CD4-positive, alpha-beta memory T cell (primary cell): Measurements from ENCODE around the gene RALB. TPM values are rescaled to one million over a fixed set of nuclear protein-coding genes. Genes with fewer than 3 reads are reported as not detected.
A peak's percentile ranks its signal among the peaks of the same experiment; 100 is the strongest.

Experiments used
- CTCF ChIA-PET: fragments of 350-600 bp; sonication (Branson Sonifier 250); formaldehyde crosslinking; loops from one replicate; lab custom pipeline; 2021; ENCODE audit warnings: inconsistent platforms; ENCODE audit not compliant: partially characterized antibody; lab: Charles Lee
- POLR2A ChIA-PET: fragments of 350-600 bp; sonication (Branson Sonifier 250); formaldehyde crosslinking; loops from one replicate; lab custom pipeline; 2021; ENCODE audit not compliant: partially characterized antibody; lab: Charles Lee
- DNase-seq, 5 donors: peaks; one replicate each; pipeline versions ENCODE4 v3.0.0 to v3.0.0-alpha.2; 2020 to 2022; ENCODE audit warnings: mixed read lengths in 1 of 5
- H3K27ac ChIP-seq: one replicate; pipeline ENCODE4 v1.7.0; 2013; ENCODE audit warnings: low read depth, low read length
- H3K27me3 ChIP-seq: 2 replicates; pipeline ENCODE4 v1.7.0; 2013; ENCODE audit warnings: mild to moderate bottlenecking, low read length, moderate library complexity; ENCODE audit not compliant: insufficient read depth
- H3K36me3 ChIP-seq: 2 replicates; pipeline ENCODE4 v1.7.0; 2013; ENCODE audit warnings: mild to moderate bottlenecking, low read length, moderate library complexity; ENCODE audit not compliant: insufficient read depth
- H3K4me1 ChIP-seq: 2 replicates; pipeline ENCODE4 v1.7.0; 2013; ENCODE audit warnings: mild to moderate bottlenecking, low read length, moderate library complexity; ENCODE audit not compliant: insufficient read depth
- H3K4me3 ChIP-seq, 2 donors: one replicate each; pipeline ENCODE4 v1.7.0; 2013; ENCODE audit warnings: low read length in 2 of 2, mild to moderate bottlenecking in 1 of 2
- H3K9me3 ChIP-seq, 2 donors: one replicate each; pipeline ENCODE4 v1.7.0; 2013; ENCODE audit warnings: low read length in 2 of 2, control low read depth in 1 of 2; ENCODE audit not compliant: control insufficient read depth in 1 of 2
- H3K27ac Mint-ChIP-seq, 7 donors: one replicate each; pipeline ENCODE4 v1.8.0; 2020 to 2021; ENCODE audit warnings: mixed read lengths in 7 of 7, mild to moderate bottlenecking in 6 of 7, inconsistent platforms in 3 of 7, moderate library complexity in 3 of 7
- H3K27me3 Mint-ChIP-seq, 2 donors: one replicate each; pipeline ENCODE4 v1.8.0; 2020 to 2021; ENCODE audit warnings: mixed read lengths in 2 of 2
- H3K36me3 Mint-ChIP-seq, 2 donors: one replicate each; pipeline ENCODE4 v1.8.0; 2020 to 2021; ENCODE audit warnings: mixed read lengths in 2 of 2, inconsistent platforms in 1 of 2, mild to moderate bottlenecking in 1 of 2
- H3K4me1 Mint-ChIP-seq, 4 donors: one replicate each; pipeline ENCODE4 v1.8.0; 2020 to 2021; ENCODE audit warnings: mixed read lengths in 4 of 4, mild to moderate bottlenecking in 1 of 4
- H3K4me3 Mint-ChIP-seq, 8 donors: one replicate each; pipeline ENCODE4 v1.8.0; 2020 to 2021; ENCODE audit warnings: mixed read lengths in 8 of 8, mild to moderate bottlenecking in 7 of 8, moderate library complexity in 6 of 8, inconsistent platforms in 3 of 8
- H3K9me3 Mint-ChIP-seq, 8 donors: one replicate each; pipeline ENCODE4 v1.8.0; 2020 to 2021; ENCODE audit warnings: mixed read lengths in 8 of 8, mild to moderate bottlenecking in 5 of 8, inconsistent platforms in 3 of 8, moderate library complexity in 1 of 8
- intact Hi-C: fragments of 100-400 bp; cut with micrococcal nuclease; formaldehyde crosslinking; loops from one replicate; pipeline ENCODE4 v1.15.1; 2023
- polyA plus RNA-seq, 2 donors: library from polyadenylated mRNA; unstranded; fragments of 300-500 nt; fragmentation: Illumina TruSeq; gene quantifications; one replicate each; pipeline ENCODE4 v1.2.3, GENCODE V29; 2021
- total RNA-seq, 2 experiments: library from RNA; stranded (reverse); gene quantifications; one replicate each; pipeline ENCODE4 v1.2.3, GENCODE V29; 2021

RALB gene
- total and polyA plus RNA-seq, 4 experiments from 2014 or later: 14.0 to 50.4 (median 24.4) TPM

DNA sequence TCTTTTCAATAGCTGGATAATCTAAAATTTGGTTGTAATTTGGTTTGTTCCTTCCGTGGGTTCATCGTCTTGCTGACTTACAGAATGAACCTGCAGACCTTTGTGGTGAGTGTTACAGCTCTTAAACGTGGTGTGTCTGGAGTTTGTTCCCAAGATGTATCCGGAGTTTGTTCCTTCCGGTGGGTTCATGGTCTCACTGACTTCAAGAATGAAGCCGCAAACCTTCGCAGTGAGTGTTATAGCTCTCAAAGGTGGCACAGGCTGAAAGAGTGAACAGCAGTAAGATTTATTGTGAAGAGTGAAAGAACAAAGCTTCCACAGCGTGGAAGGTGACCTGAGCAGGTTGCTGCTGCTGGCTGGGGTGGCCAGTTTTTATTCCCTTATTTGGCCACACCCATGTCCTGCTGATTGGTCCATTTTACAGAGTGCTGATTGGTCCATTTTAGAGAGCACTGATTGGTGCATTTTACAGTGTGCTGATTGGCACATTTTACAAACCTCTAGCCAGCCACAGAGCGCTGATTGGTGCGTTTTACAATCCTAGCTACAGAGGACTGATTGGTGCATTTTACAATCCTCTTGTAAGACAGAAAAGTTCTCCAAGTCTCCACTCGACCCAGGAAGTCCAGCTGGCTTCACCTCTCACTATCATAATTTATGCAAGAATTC is 16.6 kb downstream of the RALB start:
- peaks cover 22 to 29% (median 24%) of the 10 kb centered on the region in 4 donors for H3K4me1 Mint-ChIP-seq
- H3K36me3 Mint-ChIP-seq: peaks cover 10 to 20% of the 10 kb centered on the region in 2 donors
- no peaks in the 10 kb centered on the region for H3K27me3 Mint-ChIP-seq
- no peaks in the 10 kb centered on the region for H3K36me3 ChIP-seq
- H3K9me3 ChIP-seq: no peaks in the 10 kb centered on the region
- H3K27ac ChIP-seq: no peak overlapping the region
- POLR2A ChIA-PET: no interaction called here
- H3K4me3 Mint-ChIP-seq: no peak overlapping the region
- intact Hi-C loops: no loop called here
- peak overlapping the region in 2 of 7 donors; percentile 51 to 58 for H3K27ac Mint-ChIP-seq
- CTCF ChIA-PET: interaction anchor here (0.9 kb wide), 1 partner anchor 12 kb away, joined by 3 read pairs; no protein-coding TSS in a partner anchor
- no peaks in the 10 kb centered on the region for H3K4me1 ChIP-seq
- no peak overlapping the region for H3K4me3 ChIP-seq
- H3K9me3 Mint-ChIP-seq: peaks cover 0 to 1% (median 0%) of the 10 kb centered on the region in 8 donors
- no peaks in the 10 kb centered on the region for H3K27me3 ChIP-seq
- no peak for DNase-seq

DNA sequence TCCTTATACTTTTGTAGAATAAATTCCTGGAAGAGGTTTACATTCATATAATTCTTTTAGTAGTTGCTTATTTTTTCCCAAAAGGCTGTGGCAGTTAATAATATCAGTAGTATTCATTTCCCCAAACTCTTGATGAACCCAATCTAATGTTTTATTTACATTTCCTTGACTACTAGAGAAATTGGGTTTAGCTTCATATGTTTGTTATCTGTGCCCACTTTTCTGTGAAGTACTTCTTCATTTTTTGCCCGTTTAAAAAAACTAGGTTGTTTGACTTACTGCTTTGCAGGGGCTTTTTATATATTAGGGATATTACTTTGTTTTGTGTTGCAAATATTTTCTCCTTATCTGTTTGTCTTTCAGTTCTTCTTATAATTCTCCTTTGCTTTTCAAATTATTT is 17.2 kb downstream of the RALB start:
- intact Hi-C loops: no loop called here
- Histone ChIP-seq H3K27me3 (no peaks in the 10 kb centered on the region), H3K4me3 (no peak overlapping the region), H3K27ac (no peak overlapping the region), H3K36me3 (no peaks in the 10 kb centered on the region), H3K4me1 (no peaks in the 10 kb centered on the region), H3K9me3 (no peaks in the 10 kb centered on the region)
- Mint-ChIP-seq H3K9me3 (peaks cover 0 to 1% (median 0%) of the 10 kb centered on the region in 8 donors), H3K36me3 (peaks cover 10 to 20% of the 10 kb centered on the region in 2 donors), H3K4me3 (no peak overlapping the region), H3K27ac (no peak overlapping the region), H3K4me1 (peaks cover 18 to 26% (median 23%) of the 10 kb centered on the region in 4 donors), H3K27me3 (no peaks in the 10 kb centered on the region)
- DNase-seq: no peak
- POLR2A ChIA-PET: no interaction called here
- CTCF ChIA-PET: interaction anchor here (0.7 to 0.9 kb wide), 3 partner anchors 11 to 185 kb away, joined by 3 read pairs; no protein-coding TSS in a partner anchor

DNA sequence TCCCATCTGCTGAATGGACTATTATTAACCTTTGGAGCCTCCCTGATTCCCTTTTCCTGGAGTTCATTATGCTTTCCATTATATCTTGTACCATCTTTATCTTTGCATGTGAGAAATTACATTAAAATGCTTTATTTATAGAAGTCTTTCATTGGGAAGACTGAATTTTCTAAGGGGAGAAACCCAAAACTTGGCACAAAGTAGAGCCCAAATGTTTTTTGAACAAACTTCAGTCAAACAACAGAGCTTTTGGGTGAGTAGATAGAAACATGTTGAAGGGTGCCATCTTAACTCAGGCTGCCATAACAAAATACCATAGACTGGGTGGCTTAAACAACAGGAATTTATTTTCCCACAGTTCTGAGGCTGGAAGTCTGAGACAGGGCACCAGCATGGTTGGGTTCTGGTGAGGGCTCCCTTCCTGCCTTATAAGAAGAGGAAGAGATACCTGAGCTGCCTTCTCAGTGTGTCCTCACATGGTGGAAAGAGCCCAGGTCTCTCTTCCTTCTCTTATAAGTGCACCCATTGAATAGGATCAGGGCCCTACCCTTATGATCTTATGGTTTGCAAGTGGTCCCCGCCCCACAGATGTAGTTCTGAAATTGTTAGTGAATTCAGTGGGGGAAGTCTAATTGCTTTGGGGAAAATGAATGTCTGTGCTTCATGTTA is 19.2 kb downstream of the RALB start:
- CTCF ChIA-PET: interaction anchor here (1.0 to 1.2 kb wide), 2 partner anchors 41 to 97 kb away, joined by 3 to 4 read pairs; no protein-coding TSS in a partner anchor
- no peak overlapping the region for H3K4me3 ChIP-seq
- Mint-ChIP-seq H3K9me3 (peaks cover 0 to 3% (median 0%) of the 10 kb centered on the region in 8 donors), H3K27me3 (no peaks in the 10 kb centered on the region), H3K36me3 (peaks cover 9 to 20% of the 10 kb centered on the region in 2 donors), H3K4me3 (no peak overlapping the region), H3K4me1 (peaks cover 11 to 19% (median 16%) of the 10 kb centered on the region in 4 donors), H3K27ac (no peak overlapping the region)
- no peaks in the 10 kb centered on the region for H3K36me3 ChIP-seq
- no peaks in the 10 kb centered on the region for H3K27me3 ChIP-seq
- no peaks in the 10 kb centered on the region for H3K4me1 ChIP-seq
- H3K9me3 ChIP-seq: no peaks in the 10 kb centered on the region
- POLR2A ChIA-PET: no interaction called here
- H3K27ac ChIP-seq: no peak overlapping the region
- no peak for DNase-seq
- intact Hi-C loops: no loop called here

DNA sequence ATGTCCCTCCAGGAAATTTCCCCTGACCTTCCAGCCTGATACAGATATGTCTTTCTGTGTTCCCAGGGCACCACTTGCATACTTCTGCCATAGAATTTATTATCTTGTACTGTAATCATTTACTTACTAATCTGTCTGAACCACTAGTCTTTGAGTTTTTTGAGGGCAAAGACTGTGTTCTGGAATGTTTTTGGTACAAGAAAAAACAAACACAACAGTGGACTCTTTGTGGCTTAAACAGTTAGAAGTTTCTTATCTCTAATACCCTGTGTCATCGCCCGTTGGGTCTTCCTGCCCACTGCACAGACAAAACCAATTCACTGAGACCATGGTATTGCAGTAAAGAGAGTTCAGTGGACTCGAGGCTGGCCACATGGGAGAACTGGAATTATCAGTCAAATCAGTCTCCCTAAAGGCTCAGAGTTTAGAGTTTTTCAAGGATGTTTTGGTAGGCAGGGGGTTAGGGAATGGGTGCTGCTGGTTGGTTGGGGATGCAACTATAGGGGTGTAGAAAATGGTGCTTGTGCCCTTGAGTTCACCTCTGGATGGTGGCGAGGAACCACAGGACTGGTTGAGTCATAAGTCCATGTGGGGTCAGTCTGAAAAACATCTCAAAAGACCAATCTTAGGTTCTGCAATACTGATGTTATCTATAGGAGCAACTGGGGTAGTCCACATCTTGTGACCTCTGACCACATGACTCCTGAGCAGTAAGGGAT is 20.3 kb downstream of the RALB start:
- ChIA-PET POLR2A (no interaction called here), CTCF (no interaction called here)
- Mint-ChIP-seq H3K4me3 (no peak overlapping the region), H3K27ac (no peak overlapping the region), H3K27me3 (no peaks in the 10 kb centered on the region), H3K9me3 (peaks cover 0 to 3% (median 0%) of the 10 kb centered on the region in 8 donors), H3K4me1 (peaks cover 7 to 14% (median 13%) of the 10 kb centered on the region in 4 donors), H3K36me3 (peaks cover 7 to 20% of the 10 kb centered on the region in 2 donors)
- H3K27ac ChIP-seq: no peak overlapping the region
- no peaks in the 10 kb centered on the region for H3K9me3 ChIP-seq
- intact Hi-C loops: no loop called here
- no peaks in the 10 kb centered on the region for H3K27me3 ChIP-seq
- DNase-seq: no peak
- H3K4me3 ChIP-seq: no peak overlapping the region
- no peaks in the 10 kb centered on the region for H3K4me1 ChIP-seq
- H3K36me3 ChIP-seq: no peaks in the 10 kb centered on the region

DNA sequence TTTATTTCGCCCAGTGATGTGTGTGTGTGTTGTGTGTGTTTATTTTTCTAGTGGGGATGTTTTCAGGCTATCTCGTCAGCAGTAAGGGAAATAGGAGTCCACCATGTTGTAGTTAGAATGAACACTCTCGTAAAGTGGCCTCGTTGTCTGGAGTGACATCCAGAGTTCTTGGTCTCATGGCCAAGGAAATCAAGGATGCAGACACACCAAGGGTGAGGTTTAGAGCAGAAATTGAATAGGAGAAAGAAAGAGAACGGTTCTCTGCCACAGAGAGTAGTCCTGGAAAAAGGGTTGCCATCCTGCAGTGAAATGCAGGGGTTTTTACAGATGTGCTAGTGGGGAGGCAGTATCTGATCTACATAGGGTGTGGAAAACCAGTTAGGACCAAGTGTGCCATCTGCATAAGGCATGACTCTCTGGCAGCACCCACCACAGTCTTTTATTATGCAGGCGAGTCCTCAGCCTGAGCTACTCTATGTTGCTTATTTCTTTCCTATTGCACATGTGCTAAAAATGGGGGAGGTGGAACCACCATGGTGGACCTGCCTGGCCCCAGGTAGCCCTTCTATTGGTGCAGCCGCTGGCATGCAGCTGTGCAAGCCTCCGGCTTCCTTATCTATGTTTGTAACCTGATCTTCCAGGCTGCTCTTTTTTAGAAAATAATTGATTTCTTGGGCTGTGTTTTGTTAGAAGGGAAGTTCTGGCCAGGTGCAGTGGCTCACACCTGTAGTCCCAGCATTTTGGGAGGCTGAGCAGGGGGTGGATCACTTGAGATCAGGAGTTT is 23.2 kb downstream of the RALB start:
- ChIA-PET CTCF (interaction anchor here (0.6 to 1.1 kb wide), 2 partner anchors 10 to 583 kb away, joined by 3 to 4 read pairs; no protein-coding TSS in a partner anchor), POLR2A (no interaction called here)
- Histone ChIP-seq H3K4me3 (no peak overlapping the region), H3K27ac (no peak overlapping the region), H3K9me3 (no peaks in the 10 kb centered on the region), H3K36me3 (peaks cover 8% of the 10 kb centered on the region), H3K27me3 (no peaks in the 10 kb centered on the region), H3K4me1 (no peaks in the 10 kb centered on the region)
- H3K36me3 Mint-ChIP-seq: peaks cover 22 to 28% of the 10 kb centered on the region in 2 donors
- H3K27ac Mint-ChIP-seq: no peak overlapping the region
- H3K9me3 Mint-ChIP-seq: peaks cover 0 to 3% (median 0%) of the 10 kb centered on the region in 8 donors
- H3K27me3 Mint-ChIP-seq: no peaks in the 10 kb centered on the region
- H3K4me1 Mint-ChIP-seq: peaks cover 1 to 9% (median 8%) of the 10 kb centered on the region in 4 donors
- no peak for DNase-seq
- intact Hi-C loops: no loop called here
- H3K4me3 Mint-ChIP-seq: no peak overlapping the region

DNA sequence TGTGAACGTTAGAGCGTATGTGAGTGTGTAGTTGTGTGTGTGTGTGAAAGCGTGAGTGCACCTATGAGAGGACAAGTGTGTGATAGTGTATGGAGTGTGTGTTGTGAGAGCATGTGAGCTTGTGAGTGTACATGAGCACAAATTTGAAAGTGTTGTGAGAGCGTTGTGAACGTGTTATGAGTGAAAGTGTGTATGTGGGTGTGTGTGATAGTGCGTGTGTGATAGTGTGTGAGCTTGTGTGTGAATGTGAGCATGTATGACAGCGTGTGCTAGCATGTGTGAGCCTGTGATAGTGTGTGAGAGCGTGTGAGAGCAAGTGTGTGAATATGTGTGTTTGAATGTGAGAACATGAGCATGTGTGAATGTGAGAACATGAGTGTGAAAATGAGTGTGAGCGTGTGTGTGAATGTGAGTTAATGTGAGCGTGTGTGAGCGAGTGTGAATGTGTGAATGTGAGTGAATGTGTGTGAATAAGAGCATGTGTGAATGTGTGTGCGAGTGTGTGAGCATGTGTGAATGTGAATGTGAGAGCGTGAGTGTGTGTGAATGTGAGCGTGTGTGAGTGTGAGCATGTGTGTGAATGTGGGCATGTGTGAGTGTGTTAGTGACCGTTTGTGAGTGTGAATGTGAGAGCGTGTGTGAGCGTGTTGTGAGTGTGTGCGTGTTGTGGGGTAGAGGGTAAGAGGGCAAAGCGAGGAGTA is 25.0 kb downstream of the RALB start:
- intact Hi-C loops: no loop called here
- Histone ChIP-seq H3K4me1 (no peaks in the 10 kb centered on the region), H3K9me3 (no peaks in the 10 kb centered on the region), H3K36me3 (peaks cover 8% of the 10 kb centered on the region), H3K4me3 (no peak overlapping the region), H3K27me3 (no peaks in the 10 kb centered on the region), H3K27ac (no peak overlapping the region)
- Mint-ChIP-seq H3K9me3 (peaks cover 0 to 3% (median 0%) of the 10 kb centered on the region in 8 donors), H3K27ac (no peak overlapping the region), H3K4me3 (no peak overlapping the region), H3K36me3 (peaks cover 24 to 33% of the 10 kb centered on the region in 2 donors), H3K27me3 (no peaks in the 10 kb centered on the region), H3K4me1 (peaks cover 0 to 4% (median 0%) of the 10 kb centered on the region in 4 donors)
- no peak for DNase-seq
- CTCF ChIA-PET: no interaction called here
- POLR2A ChIA-PET: no interaction called here
